Activated CD8-positive, alpha-beta T cell treated with anti-CD3 and anti-CD28 coated beads for 36 hours (primary cell): ENCODE results near the gene MAST4. TPM values are rescaled to one million over a fixed set of nuclear protein-coding genes. Genes with fewer than 3 reads are reported as not detected.

ENCODE experiments used
- ATAC-seq: fragments of 200-7000 bp; cut with Tn5 transposase; one replicate; pipeline ENCODE4 v1.10.0; 2021; ENCODE audit warnings: mild to moderate bottlenecking, moderate library complexity
- CTCF ChIA-PET: fragments of 350-600 bp; sonication (Branson Sonifier 250); formaldehyde crosslinking; loops from one replicate; lab custom pipeline; 2021; ENCODE audit warnings: antibody characterized with exemption; lab: Charles Lee
- POLR2A ChIA-PET: fragments of 350-600 bp; sonication (Branson Sonifier 250); formaldehyde crosslinking; loops from one replicate; lab custom pipeline; 2021; ENCODE audit warnings: antibody characterized with exemption; lab: Charles Lee
- DNase-seq: peaks from one replicate; pipeline ENCODE4 v3.0.0-alpha.2; 2020
- H3K27ac Mint-ChIP-seq: one replicate; pipeline ENCODE4 v1.8.0; 2021; ENCODE audit warnings: mild to moderate bottlenecking, mixed read lengths
- H3K27me3 Mint-ChIP-seq: one replicate; pipeline ENCODE4 v1.8.0; 2021; ENCODE audit warnings: mixed read lengths
- H3K36me3 Mint-ChIP-seq: one replicate; pipeline ENCODE4 v1.8.0; 2021; ENCODE audit warnings: low read depth, mixed read lengths
- H3K4me1 Mint-ChIP-seq: one replicate; pipeline ENCODE4 v1.8.0; 2021; ENCODE audit warnings: low read depth, mixed read lengths
- H3K4me3 Mint-ChIP-seq: one replicate; pipeline ENCODE4 v1.8.0; 2021; ENCODE audit warnings: mild to moderate bottlenecking, moderate library complexity, mixed read lengths
- H3K9me3 Mint-ChIP-seq: one replicate; pipeline ENCODE4 v1.8.0; 2021; ENCODE audit warnings: mixed read lengths
- CTCF ChIP-seq: fragments of 200-600 bp; IDR thresholded peaks from one replicate; pipeline ENCODE4 v1.8.0; 2022; ENCODE audit warnings: antibody characterized with exemption, mild to moderate bottlenecking
- intact Hi-C: fragments of 100-400 bp; cut with micrococcal nuclease; formaldehyde crosslinking; loops from one replicate; pipeline ENCODE4 v1.10.0; 2022
- total RNA-seq, 2 experiments: library from RNA; stranded (reverse); gene quantifications; one replicate each; pipeline ENCODE4 v1.2.3, GENCODE V29; 2021

MAST4 gene
- total RNA-seq, 2 experiments from 2014 or later, result 7.6 to 10.0 TPM

- H3K9me3 Mint-ChIP-seq, result peaks cover 5% of the 10 kb centered on the region
- peaks cover 16% of the 10 kb centered on the region for H3K4me1 Mint-ChIP-seq
- ChIA-PET CTCF (interaction anchor here (1.5 kb wide), 1 partner anchor 28 kb away, joined by 3 read pairs; no protein-coding TSS in a partner anchor), POLR2A (no interaction called here)
- H3K27me3 Mint-ChIP-seq, result no peaks in the 10 kb centered on the region
- intact Hi-C loops, result no loop called here
- no peak overlapping the region for H3K27ac Mint-ChIP-seq
- peaks cover 2% of the 10 kb centered on the region for H3K36me3 Mint-ChIP-seq
- no peak for TF ChIP-seq CTCF
- DNase-seq, result no peak
- no peak for ATAC-seq
- H3K4me3 Mint-ChIP-seq, result no peak overlapping the region
Observed at GRCh38 chr5:67194166-67194565, 598.0 kb downstream of the MAST4 start.

- Mint-ChIP-seq H3K36me3 (peaks cover 4% of the 10 kb centered on the region), H3K27me3 (no peaks in the 10 kb centered on the region), H3K9me3 (peaks cover 7% of the 10 kb centered on the region), H3K4me3 (no peak overlapping the region), H3K4me1 (peaks cover 24% of the 10 kb centered on the region), H3K27ac (no peak overlapping the region)
- no peak for TF ChIP-seq CTCF
- DNase-seq, result no peak
- intact Hi-C loops, result no loop called here
- ChIA-PET CTCF (no interaction called here), POLR2A (interaction anchor here (1.0 to 1.5 kb wide), 2 partner anchors 11 to 12 kb away, joined by 3 to 5 read pairs; no protein-coding TSS in a partner anchor)
- ATAC-seq, result no peak
Observed at GRCh38 chr5:67195406-67196275, 599.4 kb downstream of the MAST4 start.

GRCh38 chr5:67196537-67197059 lies 600.4 kb downstream of the MAST4 start, which contains the start of gene CD180:
CD180 (minus strand) TSS chr5:67196799; CDS start chr5:67196641, 158 bp downstream.
- Mint-ChIP-seq H3K27me3 (no peaks in the 10 kb centered on the region), H3K27ac (peak within 1 kb of the TSS; percentile 7), H3K36me3 (peaks cover 4% of the 10 kb centered on the region), H3K9me3 (peaks cover 10% of the 10 kb centered on the region), H3K4me1 (peaks cover 33% of the 10 kb centered on the region), H3K4me3 (no peak within 1 kb of the TSS)
- CTCF ChIA-PET, result interaction anchor here (0.8 to 16.0 kb wide), 4 partner anchors 11 to 49 kb away, joined by 3 to 349 read pairs (median 4); no protein-coding TSS in a partner anchor
- no peak for TF ChIP-seq CTCF
- intact Hi-C loops, result no loop called here
- POLR2A ChIA-PET, result interaction anchor here (1.0 to 1.5 kb wide), 2 partner anchors 10 to 11 kb away, joined by 3 to 5 read pairs; no protein-coding TSS in a partner anchor
- DNase-seq (no peak), ATAC-seq (no peak)

- ChIA-PET POLR2A (no interaction called here), CTCF (interaction anchor here (0.8 to 16.0 kb wide), 5 partner anchors 10 to 48 kb away, joined by 3 to 349 read pairs (median 3); no protein-coding TSS in a partner anchor)
- no peak overlapping the region for H3K4me3 Mint-ChIP-seq
- ATAC-seq, result peak; percentile 79
- H3K36me3 Mint-ChIP-seq, result peaks cover 4% of the 10 kb centered on the region
- H3K4me1 Mint-ChIP-seq, result peaks cover 40% of the 10 kb centered on the region
- no peaks in the 10 kb centered on the region for H3K27me3 Mint-ChIP-seq
- intact Hi-C loops, result no loop called here
- no peak for DNase-seq
- H3K27ac Mint-ChIP-seq, result no peak overlapping the region
- no peak for TF ChIP-seq CTCF
- H3K9me3 Mint-ChIP-seq, result peaks cover 10% of the 10 kb centered on the region
Observed at GRCh38 chr5:67197536-67197935, 601.3 kb downstream of the MAST4 start.
